HEK293 (cell line): ENCODE results near the gene LPCAT1.

Experiments
- CTCF ChIP-seq: fragments of 450-650 bp; formaldehyde crosslinking; IDR thresholded peaks from 2 replicates; pipeline ENCODE4 v1.5.1; 2016; ENCODE audit warnings: missing biosample characterization, missing genetic modification characterization
- REPIN1 ChIP-seq: fragments of 450-650 bp; formaldehyde crosslinking; IDR thresholded peaks from 2 replicates; pipeline ENCODE4 v1.5.1; 2017; ENCODE audit warnings: missing biosample characterization, missing genetic modification characterization, low read depth
- SP2 ChIP-seq: fragments of 450-650 bp; formaldehyde crosslinking; IDR thresholded peaks from 2 replicates; pipeline ENCODE4 v1.5.1; 2016; ENCODE audit warnings: missing biosample characterization, missing genetic modification characterization
- ZNF449 ChIP-seq: fragments of 450-650 bp; formaldehyde crosslinking; IDR thresholded peaks from 2 replicates; pipeline ENCODE4 v1.5.1; 2017; ENCODE audit warnings: missing biosample characterization, mild to moderate bottlenecking, missing genetic modification characterization, moderate library complexity
- ZNF510 ChIP-seq: fragments of 450-650 bp; formaldehyde crosslinking; IDR thresholded peaks from 2 replicates; pipeline ENCODE4 v1.5.1; 2018; ENCODE audit warnings: mild to moderate bottlenecking, missing genetic modification characterization, missing biosample characterization; ENCODE audit not compliant: insufficient replicate concordance

- TF ChIP-seq CTCF (no peak), SP2 (tag by site-specific recombination) (no peak), ZNF449 (tag by site-specific recombination) (peak; percentile 32; the same call in 1 of the 2 replicates), REPIN1 (tag by site-specific recombination) (no peak), ZNF510 (tag by site-specific recombination) (no peak)
Measured at GRCh38 chr5:1497242-1497777, 26.4 kb downstream of the LPCAT1 start.
